Measurements from ENCODE around the gene OR8G1.

GRCh38 chr11:124294687-124295086 is 53.8 kb downstream of the OR8G1 start:
- TF ChIP-seq POLR2A (IDR thresholded peaks at IDR 0.05): no peak
- TF ChIP-seq CTCF (IDR thresholded peaks at IDR 0.05): no peak
- no peak for TF ChIP-seq POLR2AphosphoS5 (IDR thresholded peaks at IDR 0.05)
- TF ChIP-seq EP300 (IDR thresholded peaks at IDR 0.05): no peak

Measured in stomach (tissue), 4 donors.